ENCODE data around the gene IGSF6.
"Not testable (repeated sequence)": the region's sequence is repeated elsewhere in the genome, so short reads cannot be mapped to it uniquely, and the experiment has no call there.

- TF ChIP-seq, protein P1, sequence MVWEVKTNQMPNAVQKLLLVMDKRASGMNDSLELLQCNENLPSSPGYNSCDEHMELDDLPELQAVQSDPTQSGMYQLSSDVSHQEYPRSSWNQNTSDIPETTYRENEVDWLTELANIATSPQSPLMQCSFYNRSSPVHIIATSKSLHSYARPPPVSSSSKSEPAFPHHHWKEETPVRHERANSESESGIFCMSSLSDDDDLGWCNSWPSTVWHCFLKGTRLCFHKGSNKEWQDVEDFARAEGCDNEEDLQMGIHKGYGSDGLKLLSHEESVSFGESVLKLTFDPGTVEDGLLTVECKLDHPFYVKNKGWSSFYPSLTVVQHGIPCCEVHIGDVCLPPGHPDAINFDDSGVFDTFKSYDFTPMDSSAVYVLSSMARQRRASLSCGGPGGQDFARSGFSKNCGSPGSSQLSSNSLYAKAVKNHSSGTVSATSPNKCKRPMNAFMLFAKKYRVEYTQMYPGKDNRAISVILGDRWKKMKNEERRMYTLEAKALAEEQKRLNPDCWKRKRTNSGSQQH (CRISPR knock-in tag; IDR thresholded peaks at IDR 0.05; ENCODE audit: low read depth): not testable (repeated sequence)
- not testable (repeated sequence) for TF ChIP-seq ZNF572 (CRISPR knock-in tag; IDR thresholded peaks at IDR 0.05); CREM (IDR thresholded peaks at IDR 0.05); CREM (CRISPR knock-in tag; IDR thresholded peaks at IDR 0.05); CTCF (CRISPR knock-in tag; IDR thresholded peaks at IDR 0.05); MLX (CRISPR knock-in tag; IDR thresholded peaks at IDR 0.05); ZNF747 (CRISPR knock-in tag; IDR thresholded peaks at IDR 0.05; ENCODE audit: borderline replicate concordance)
Measured at GRCh38 chr16:21680714-21681113, 28.3 kb upstream of the IGSF6 start.
